Upper lobe of left lung (tissue), 4 donors: ENCODE results near the gene ZCCHC24.

ENCODE experiments used
- EP300 ChIP-seq, 4 donors: sonication (generic); formaldehyde crosslinking; IDR thresholded peaks; one replicate each; pipeline ENCODE4 v1.5.1; 2017; ENCODE audit warnings: antibody characterized with exemption in 4 of 4, control low read depth in 2 of 4
- POLR2A ChIP-seq, 4 donors: fragments of 450-650 bp; IDR thresholded peaks; one replicate each; pipeline ENCODE4 v1.5.1; 2016 to 2017; ENCODE audit warnings: antibody characterized with exemption in 4 of 4, mild to moderate bottlenecking in 2 of 4
- TF ChIP-seq, protein P1 (sequence below), 6 experiments: fragments of 450-650 bp in 4 of 6; fragments of 200-600 bp in 2 of 6; sonication (generic) in 2 of 6; IDR thresholded peaks; one replicate each; pipeline ENCODE4 v1.5.1; 2016 to 2019; ENCODE audit warnings: antibody characterized with exemption in 6 of 6

DNA sequence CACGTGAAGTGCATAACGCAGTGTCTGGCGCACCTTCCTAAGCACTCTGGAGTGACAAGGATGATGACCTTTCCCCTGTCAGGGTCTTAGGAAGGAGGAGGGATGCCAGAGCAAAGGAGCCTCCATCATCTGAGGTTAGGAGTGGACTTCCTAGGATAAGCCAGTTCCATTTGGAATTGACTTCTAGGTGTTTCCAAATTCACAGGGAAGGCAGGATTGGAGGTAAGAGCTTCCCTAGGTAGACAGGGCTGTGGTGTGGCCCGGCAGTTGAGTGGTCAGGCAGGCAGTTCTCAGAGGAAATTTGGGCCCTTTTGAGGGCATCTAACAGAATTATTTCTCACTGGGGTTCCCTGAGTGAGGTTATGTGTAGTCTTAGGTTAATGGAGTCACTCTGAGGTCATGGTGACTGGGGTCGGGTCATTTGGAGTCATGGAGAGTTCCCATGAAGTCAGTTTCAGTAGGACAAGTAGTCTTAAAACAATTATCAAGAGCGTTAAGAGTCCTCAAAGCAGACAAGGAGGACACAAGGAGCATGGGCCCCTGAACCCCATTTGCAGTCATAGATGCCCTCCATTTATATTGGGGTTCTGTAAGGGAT lies 89.9 kb downstream of the ZCCHC24 start:
- TF ChIP-seq, protein P1, sequence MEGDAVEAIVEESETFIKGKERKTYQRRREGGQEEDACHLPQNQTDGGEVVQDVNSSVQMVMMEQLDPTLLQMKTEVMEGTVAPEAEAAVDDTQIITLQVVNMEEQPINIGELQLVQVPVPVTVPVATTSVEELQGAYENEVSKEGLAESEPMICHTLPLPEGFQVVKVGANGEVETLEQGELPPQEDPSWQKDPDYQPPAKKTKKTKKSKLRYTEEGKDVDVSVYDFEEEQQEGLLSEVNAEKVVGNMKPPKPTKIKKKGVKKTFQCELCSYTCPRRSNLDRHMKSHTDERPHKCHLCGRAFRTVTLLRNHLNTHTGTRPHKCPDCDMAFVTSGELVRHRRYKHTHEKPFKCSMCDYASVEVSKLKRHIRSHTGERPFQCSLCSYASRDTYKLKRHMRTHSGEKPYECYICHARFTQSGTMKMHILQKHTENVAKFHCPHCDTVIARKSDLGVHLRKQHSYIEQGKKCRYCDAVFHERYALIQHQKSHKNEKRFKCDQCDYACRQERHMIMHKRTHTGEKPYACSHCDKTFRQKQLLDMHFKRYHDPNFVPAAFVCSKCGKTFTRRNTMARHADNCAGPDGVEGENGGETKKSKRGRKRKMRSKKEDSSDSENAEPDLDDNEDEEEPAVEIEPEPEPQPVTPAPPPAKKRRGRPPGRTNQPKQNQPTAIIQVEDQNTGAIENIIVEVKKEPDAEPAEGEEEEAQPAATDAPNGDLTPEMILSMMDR (IDR thresholded peaks at IDR 0.05), result no peak
- no peak for TF ChIP-seq POLR2A (IDR thresholded peaks at IDR 0.05)
- no peak for TF ChIP-seq EP300 (IDR thresholded peaks at IDR 0.05)
